HG02678 (cell line): ENCODE results near the gene CCDC160.
"Not testable (repeated sequence)": the region's sequence is repeated elsewhere in the genome, so short reads cannot be mapped to it uniquely, and the experiment has no call there.

Experiments
- ATAC-seq: cut with Tn5 transposase; IDR thresholded peaks from one replicate; pipeline ENCODE4 v1.9.1; 2021; ENCODE audit warnings: mild to moderate bottlenecking, moderate library complexity; ENCODE audit not compliant: unreplicated experiment

Gene CCDC160

DNA sequence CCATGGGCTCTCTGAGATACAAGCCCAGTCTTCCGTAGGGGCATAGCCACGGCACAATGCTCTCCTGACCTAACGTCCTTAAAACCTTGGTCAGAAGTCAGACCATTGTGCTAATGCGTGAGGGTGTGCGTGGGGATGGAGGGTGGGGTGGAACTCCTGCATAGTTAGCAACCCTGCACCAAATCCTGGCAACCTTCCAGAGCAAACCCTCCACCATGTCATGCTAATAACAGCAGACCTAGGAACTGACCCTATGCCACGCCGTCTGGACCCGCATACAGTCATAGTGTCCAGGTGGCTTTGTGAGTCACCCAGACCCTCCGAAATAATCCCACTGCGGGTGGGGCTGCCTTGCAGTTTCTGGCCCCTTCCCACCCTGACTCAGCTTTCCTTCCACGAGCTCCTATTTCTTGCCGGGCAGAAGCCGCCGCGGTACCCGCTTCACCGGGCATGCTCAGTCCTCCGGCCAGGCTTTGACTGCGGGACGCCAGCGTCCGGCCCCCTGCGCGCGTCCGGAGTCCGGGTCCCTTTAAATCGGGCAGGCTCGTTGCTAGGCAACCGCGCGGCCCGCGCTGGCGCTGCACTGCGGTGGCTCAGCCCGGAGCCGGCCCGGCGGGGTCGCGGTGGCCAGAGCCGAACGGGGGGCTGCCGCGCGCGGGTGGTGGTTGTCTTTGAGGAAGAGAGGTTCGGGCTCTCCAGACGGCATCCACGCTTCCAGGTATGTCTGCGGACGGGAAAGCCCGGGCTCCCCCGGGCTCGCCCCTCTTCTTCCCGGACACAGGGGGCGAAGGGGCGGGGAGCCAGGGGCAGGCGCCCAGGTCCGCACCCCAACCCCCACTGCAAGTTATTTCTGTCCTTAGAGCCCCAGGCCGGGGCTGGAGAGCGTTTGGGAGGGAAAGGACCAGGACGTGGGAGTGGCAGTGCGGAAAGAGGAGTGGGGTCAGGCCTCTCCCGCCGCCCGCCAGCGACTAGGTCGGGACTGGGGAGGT, at the start of gene CCDC160:
Gene CCDC160 (plus strand): TSS at position 557 of the 989 bp plus-strand sequence. CDS start 7,619 bp downstream, outside the sequence.
- ATAC-seq, result peak; percentile 66

DNA sequence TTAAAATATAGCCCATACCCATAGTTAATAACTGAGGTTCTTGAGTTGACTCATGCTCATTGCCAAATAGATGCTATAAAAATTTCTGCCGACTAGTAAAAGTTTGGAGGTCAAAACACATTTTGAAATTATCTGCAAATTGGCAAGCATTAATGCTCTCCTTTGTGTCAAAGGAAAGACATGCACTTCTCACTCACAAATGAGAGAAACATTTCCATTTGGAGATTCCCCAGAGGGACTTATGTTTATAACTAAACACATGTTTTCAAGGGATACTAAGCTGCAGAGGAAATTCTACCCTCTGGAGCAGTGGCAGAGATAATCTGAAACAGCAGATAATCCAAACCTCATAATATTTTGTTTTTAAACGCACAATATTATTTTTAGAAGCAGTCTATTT, 45.7 kb upstream of the CCDC160 start:
- ATAC-seq, result no peak

DNA sequence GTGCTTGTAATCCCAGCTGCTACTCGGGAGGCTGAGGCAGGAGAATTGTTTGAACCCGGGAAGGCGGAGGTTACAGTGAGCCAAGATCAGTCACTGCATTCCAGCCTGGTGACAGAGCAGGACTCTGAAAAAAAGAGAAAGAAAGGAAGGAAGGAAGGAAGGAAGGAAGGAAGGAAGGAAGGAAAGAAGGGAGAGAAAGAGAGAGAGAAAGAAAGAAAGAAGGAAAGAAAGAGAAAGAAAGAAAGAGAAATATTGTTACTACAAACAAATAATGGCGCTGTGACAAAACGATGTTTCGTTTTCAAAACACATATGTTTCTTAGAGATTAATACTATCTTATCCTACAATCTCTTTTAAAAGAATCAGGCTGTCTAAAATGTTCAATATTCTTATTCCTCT, 42.1 kb upstream of the CCDC160 start:
- no peak for ATAC-seq

DNA sequence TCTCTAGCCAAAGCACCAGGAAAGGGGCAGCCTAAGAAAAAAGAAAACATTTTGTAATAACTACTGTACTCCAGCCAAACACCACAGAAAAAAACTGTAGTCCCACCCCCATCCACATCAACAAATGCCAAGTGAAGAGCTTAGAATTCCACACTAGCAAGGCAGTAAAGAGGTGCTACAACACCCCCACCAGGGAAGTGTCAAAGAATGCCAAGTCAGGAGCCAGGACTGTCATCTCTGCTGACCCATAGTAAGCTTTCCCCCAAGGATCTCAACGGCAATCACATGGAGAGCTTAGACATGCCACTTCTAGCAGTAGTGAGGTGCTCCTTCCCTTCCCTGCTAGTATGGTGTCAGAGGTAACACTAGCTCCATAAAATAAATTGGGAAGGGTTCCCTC, 34.4 kb upstream of the CCDC160 start:
- ATAC-seq, result no peak

DNA sequence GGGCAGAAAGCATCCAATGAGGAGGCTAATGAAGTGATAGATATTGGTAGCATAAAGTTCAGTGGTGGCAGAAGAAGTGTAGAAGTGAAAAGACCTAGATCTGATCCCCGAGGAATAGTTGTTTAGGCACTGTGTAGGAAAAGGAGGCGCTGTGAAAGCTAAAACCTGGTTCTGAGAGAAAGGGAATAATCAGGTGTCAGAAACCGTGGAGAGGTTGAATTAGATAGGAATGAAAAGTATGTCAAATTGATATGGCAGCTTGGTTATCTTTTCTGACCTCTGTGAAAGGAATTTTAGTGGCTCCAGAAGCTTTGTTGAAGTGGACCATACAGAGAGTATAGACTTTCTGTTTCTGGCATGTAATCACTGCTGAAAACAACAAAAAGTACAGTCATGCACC, 30.8 kb upstream of the CCDC160 start:
- ATAC-seq, result no peak

DNA sequence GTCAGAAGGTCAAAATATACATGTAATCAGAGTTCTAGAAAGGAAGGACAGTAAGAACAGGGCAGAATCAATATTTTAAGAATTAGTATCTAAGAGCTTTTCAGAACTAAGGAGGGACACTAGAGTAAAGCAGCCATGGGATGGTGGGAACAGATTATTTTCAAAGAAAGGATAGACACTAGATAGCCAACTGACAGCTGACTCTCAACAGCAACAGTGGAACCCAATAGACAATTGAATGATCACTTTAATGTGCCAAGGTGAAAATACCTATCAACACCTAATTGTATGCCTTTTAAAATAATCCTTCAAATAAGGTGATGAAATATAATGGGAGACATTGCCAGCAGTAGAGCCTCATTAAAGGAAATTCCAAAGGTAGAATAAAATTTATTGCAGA, 26.5 kb upstream of the CCDC160 start:
- no peak for ATAC-seq

DNA sequence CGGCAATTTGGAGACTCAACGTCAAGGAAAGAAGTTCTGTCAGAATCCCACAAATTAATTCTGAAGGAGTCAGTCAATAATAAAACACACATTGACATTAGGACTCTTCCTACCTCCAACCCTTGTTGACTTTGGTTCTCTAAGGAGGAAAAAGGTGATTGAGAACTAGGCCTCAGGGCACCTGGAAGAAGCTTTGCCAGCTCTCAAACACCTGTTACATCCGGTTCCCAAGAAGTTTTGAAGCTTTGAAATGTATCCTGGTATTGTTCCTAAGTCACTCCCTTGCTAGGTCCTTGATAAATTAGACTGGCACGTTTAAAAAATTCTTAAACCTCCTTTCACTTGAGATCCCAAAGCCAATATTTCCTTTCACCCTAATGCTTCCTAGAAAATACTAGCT, 1.7 kb upstream of the CCDC160 start:
- ATAC-seq, result no peak

DNA sequence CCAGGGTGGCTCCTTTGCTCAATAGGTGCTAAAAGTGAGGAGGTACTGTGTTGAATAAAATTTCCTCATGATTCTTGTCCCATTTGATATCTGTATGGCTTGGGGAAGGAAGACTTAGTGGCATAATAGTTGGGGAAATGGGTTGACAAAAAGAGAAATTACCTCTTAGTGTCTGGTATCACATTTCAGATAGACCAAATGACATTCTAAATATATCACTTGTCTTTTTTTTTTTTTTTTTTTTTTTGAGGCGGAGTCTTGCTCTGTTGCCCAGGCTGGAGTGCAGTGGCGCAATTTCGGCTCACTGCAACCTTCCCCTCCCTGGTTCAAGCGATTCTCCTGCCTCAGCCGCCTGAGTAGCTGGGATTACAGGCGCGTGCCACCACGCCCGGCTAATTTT, 1.2 kb downstream of the CCDC160 start:
- ATAC-seq, result not testable (repeated sequence)

DNA sequence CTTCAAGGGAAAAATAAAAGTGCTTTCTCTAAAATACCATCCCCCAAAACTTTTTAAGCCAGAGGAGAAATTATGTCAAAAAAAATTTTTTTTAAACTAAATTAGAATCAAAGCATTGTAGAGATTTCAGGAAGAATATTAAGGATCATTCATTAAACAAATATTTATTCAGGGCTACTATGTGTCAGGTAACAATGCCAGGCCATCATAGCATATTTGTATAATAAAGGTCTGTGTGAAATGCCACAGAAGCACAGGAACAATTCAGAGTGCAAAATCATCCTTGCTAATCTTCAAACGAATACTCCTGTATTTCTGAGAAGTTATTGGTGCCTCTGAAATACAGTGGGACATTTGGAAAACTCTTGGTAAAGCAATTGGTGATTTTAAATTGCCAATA, 2.0 kb downstream of the CCDC160 start:
- no peak for ATAC-seq

DNA sequence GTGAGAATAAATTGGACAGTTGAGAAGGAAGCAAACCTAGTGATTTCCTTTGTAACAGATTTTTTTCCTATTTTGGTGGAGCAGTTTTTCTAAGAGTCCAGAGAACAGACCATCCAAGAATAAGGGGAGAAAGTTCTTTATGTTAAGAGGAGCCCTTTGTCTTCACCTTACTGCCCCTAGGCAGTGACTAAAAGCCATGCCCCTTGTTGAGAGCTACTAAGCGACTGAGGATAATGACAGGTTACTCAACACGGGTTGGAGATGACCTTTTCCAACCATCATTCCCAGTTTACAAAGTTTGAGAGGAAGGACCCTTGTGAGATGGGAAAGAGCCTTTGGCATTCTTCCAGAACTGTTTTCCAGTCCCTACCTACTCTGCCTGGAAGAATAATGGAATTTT, 3.2 kb downstream of the CCDC160 start:
- ATAC-seq, result no peak

DNA sequence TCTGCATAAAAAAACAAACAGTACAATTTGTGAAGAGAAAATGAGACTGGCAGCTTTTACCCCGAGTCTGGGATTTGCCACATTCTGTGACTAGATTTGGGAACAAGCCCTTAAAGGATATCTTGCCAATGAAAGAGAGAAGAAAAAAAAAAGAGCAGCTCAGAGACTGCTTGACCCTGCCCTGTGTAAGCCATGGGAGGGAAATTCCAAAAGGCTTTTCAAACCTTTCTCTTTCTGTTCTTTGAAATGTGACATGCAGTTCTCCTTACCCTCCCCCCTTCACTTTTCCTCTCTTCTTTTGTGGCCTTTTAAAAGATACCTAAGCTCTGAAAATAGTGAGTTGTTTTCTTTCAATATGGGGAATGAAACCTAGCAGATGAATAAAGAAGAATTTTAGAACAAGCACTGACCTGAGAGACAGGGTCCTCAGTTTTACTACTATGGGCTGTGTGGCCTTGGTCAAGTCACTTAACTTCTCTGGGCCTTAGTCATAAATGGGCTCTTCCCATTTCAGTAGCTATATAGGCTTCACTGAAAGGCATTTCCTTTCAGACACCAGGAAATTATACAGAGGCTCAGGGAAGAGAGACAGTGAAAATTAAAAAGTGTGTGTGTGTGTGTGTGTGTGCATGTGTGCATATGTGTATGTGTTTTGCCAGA, 5.1 kb downstream of the CCDC160 start:
- ATAC-seq, result no peak

DNA sequence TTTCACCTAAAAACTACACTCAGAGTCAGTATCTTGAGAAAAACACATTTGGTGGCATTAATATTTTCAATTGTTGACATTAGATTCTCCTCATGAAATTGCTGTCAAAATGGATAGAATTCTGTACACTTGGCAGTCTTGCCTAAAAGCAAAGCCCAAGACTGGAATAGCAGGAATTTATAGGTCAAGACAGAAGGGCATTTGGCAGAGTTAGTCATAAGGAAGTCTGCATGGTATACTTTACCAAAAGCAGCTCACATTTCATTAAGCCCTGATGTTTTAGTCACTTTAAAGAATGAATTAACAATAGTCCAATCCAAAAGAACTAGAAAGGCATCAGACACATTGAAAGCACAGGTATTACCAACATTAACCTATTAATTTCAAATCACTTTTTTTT, 7.1 kb downstream of the CCDC160 start:
- ATAC-seq, result no peak

DNA sequence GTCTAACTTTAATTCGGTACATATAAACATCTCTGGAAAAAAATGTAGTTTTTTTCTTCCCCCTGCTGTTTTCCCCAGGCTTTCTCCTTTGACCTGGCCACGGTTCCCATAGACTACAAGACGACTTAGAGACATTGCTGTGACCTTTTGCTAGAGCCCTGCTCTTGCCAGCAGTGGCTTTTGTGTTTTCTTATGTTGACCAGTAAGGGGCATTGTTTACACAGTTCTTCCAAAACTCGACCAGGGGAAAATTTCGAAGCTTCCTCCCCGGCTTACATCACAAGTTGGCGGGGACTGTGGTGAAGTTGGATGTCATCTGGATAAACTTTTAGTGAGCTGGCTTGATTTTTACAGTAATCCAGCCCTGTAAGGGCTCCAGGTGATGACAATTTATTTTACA, 9.3 kb downstream of the CCDC160 start:
- no peak for ATAC-seq

DNA sequence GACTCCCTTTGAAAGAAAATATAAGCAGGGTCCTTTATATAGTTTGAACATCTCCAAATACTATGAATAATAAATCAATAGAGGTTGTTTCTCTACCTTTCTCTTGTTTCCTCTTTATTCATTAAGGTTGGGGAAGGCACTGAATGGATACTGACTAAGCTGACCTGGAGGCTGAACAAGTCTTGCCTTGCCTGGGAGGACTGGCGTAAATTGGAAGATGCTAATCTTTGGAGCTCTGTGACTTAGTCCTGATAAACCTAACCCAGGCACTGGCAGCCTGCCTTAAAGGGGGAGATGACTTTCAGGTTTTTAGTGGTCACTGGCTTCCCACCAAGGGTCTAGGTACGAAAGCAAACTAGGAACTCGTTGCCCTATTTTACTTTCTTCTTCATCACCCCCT, 10.5 kb downstream of the CCDC160 start:
- ATAC-seq, result no peak

DNA sequence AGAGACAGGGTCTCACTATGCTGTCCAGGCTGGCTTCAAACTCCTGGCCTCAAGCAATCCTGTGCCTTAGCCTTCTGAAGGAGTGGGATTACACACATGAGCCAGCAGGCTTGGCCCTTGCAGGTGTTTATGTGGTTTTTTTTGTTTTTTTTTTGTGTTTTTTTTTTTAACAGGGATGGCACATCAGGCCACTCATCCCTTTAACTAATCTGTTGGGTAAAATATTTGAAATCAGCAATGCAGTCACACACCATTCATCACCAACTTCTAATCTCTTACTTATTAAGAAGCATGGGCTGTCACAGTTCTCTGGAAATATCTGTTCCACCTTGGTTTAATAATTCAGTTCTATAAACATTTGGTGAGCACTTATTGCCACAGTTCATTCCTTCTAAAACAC, 12.3 kb downstream of the CCDC160 start:
- no peak for ATAC-seq

DNA sequence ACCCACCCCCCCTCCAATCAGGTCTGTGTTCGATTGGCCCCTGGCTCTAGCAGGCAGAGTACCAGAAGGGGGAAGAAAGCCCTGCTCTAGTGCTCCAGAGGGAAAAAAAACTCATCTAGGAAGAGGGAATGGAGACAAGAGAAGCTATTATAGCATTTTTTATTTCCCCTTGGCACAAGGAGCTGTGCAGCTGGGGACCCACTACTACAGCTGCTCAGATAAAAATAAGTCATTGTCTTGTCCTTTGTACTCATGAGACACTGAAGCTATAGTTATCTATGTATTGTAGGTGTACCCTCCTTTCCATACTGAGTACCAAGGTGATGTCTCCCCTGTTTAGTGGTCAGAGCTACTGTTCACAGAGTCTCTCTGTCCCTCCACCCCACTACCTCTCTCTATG, 14.3 kb downstream of the CCDC160 start:
- no peak for ATAC-seq

DNA sequence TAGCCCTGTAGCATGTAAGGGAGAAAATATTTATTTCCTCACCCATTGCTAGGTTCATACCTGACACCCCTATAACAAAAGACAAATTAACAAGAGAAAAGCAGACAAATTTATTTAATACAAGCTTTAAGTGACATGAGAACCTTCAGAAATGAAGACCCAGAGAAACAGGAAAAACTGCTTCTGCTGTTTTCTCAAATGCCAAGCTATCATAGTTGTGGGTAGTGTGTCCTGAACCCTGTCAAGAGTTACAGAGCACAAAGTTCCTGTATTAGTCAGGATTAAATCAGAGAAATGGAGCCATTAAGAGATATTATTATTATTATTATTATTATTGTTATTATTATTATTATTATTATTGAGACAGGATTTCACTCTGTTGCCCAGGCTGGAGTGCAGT, 17.5 kb downstream of the CCDC160 start:
- ATAC-seq, result no peak

DNA sequence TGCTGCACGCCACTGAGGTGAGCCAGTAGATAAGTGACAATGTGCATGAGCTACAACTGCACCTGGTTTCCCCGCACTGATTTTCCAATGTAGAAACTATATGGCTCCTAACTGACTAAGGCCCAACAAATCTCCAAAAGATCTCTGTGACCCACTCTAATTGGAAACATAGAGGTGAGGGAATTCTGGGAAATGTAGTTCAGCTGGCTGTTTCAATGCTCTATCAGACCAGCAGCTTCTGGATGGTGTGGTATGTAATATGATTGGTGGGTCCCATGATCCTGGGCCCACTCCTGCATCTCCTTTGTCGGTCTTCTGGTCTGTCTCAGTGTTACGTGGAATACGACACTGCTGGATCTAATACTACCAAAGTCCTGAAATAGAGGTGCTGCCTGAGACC, 18.6 kb downstream of the CCDC160 start:
- ATAC-seq, result no peak

DNA sequence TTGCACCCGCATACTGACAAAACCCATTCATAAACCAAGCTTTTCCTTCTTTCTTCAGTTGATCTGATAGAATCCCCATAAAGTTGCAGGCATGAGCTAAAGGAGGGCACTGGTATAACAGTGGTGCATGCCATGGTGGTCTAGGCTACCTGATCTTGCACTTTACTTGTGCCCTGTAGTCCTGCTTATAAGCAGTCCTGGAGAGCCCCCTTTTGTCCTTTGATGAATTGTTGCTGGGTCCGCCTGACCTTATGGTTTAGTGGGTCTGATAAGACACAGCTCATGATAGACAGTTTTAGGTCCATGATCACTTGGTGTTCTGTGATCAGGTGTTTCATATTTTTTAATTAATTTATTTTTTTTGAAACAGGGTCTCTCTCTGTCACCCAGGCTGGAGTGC, 19.7 kb downstream of the CCDC160 start:
- no peak for ATAC-seq

DNA sequence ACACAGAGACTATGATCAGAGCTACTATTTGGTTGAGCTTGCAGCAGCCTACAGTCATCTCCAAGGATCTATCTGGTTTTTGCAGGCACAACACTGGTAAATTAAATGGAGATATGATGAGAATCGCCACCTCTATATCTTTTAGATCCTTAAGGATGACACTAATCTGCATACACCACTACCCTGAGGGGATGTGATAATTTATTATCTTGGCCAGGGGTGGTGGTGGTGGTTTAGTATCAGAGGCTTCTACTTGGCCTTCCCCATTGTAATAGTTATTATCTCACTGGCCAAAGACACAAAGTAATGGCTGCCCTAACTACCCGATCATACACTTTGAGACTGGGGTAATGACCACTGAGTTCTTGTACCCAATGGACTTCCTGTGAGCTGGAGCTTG, 21.2 kb downstream of the CCDC160 start:
- ATAC-seq, result no peak

DNA sequence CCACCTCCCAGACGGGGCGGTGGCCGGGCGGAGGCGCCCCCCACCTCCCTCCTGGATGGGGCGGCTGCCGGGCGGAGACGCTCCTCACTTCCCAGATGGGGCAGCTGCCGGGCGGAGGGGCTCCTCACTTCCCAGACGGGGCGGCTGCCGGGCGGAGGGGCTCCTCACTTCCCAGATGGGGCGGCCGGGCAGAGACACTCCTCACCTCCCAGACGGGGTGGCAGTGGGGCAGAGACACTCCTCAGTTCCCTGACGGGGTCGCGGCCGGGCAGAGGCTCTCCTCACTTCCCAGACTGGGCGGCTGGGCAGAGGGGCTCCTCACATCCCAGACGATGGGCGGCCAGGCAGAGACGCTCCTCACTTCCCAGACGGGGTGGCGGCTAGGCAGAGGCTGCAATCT, 49.0 kb downstream of the CCDC160 start:
- ATAC-seq, result not testable (repeated sequence)

DNA sequence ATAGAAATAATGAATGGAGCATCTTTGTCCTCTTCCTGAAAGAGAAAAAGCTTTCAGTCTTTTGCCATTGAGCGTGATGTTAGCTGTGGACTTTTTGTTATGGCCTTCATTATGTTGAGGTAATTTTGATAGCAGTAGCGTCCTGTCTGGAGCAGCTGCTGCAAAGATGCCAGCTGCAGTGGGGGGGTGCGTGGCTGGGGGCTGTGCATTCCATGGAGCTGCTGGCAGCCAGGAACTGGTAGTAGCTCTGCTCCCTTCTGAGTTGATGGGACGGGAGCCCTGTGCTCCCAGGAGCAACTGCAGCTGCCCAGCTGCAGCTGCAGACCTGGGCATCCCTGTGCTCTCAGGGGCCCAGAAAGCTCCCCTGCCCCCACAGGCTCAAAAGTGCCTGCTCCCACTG, 50.4 kb downstream of the CCDC160 start:
- ATAC-seq, result no peak
